ENCODE measurements around the gene LRRC45. TPM values are rescaled to one million over a fixed set of nuclear protein-coding genes. Genes with fewer than 3 reads are reported as not detected.

LRRC45 gene
- total and polyA plus RNA-seq, 4 donors = 3.1 to 20.1 (median 7.1) TPM

GRCh38 chr17:82021107-82021899 lies 1.8 kb upstream of the LRRC45 start:
- no peaks in the 10 kb centered on the region for H3K4me1 ChIP-seq (ENCODE audit: control insufficient read depth in 1 of 2, insufficient read depth in 2 of 2, low read length in 2 of 2)
- ATAC-seq (ENCODE audit: low FRiP score) = no peak
- peak; percentile 85 to 92 for DNase-seq

GRCh38 chr17:82021900-82022309 lies 1.2 kb upstream of the LRRC45 start:
- no peak for ATAC-seq (ENCODE audit: low FRiP score)
- H3K4me1 ChIP-seq (ENCODE audit: control insufficient read depth in 1 of 2, insufficient read depth in 2 of 2, low read length in 2 of 2) = no peaks in the 10 kb centered on the region
- peak overlapping the region in 1 of 2 donors; percentile 65 for H3K4me3 ChIP-seq (ENCODE audit: low read length in 2 of 2)
- H3K9me3 ChIP-seq (ENCODE audit: control insufficient read depth, low read length) = no peaks in the 10 kb centered on the region
- H3K27me3 ChIP-seq (ENCODE audit: control insufficient read depth in 1 of 2, insufficient read depth in 2 of 2, low read length in 1 of 2) = no peaks in the 10 kb centered on the region
- intact Hi-C loops (cut with DNase I) = loop anchor here (1.0 to 2.0 kb wide), 2 partner anchors 63 kb away; no protein-coding TSS in a partner anchor
- H3K36me3 ChIP-seq (ENCODE audit: control insufficient read depth in 1 of 2, insufficient read depth in 2 of 2, low read length in 1 of 2) = no peaks in the 10 kb centered on the region
- no peak for DNase-seq
- H3K27ac ChIP-seq (ENCODE audit: low read depth in 1 of 2, low read length in 2 of 2) = no peak overlapping the region
- 11 to 12% methylated on average over 9 to 10 of the region's 10 CpGs for WGBS, 2 donors

More at GRCh38 chr17:82021107-82021899, 1.8 kb upstream of the LRRC45 start:
- H3K27ac ChIP-seq (ENCODE audit: low read depth in 1 of 2, low read length in 2 of 2) = no peak overlapping the region
- intact Hi-C loops (cut with DNase I) = loop anchor here (1.0 to 2.0 kb wide), 2 partner anchors 62 to 63 kb away; no protein-coding TSS in a partner anchor
- 31 to 38% methylated on average over 25 of the region's 25 CpGs for WGBS, 2 donors
- H3K27me3 ChIP-seq (ENCODE audit: control insufficient read depth in 1 of 2, insufficient read depth in 2 of 2, low read length in 1 of 2) = no peaks in the 10 kb centered on the region
- H3K36me3 ChIP-seq (ENCODE audit: control insufficient read depth in 1 of 2, insufficient read depth in 2 of 2, low read length in 1 of 2) = no peaks in the 10 kb centered on the region
- no peak overlapping the region for H3K4me3 ChIP-seq (ENCODE audit: low read length in 2 of 2)
- no peaks in the 10 kb centered on the region for H3K9me3 ChIP-seq (ENCODE audit: control insufficient read depth, low read length)

- intact Hi-C loops (cut with DNase I) = no loop called here
- no peak for ATAC-seq (ENCODE audit: low FRiP score)
- Histone ChIP-seq H3K4me1 (ENCODE audit: control insufficient read depth in 1 of 2, insufficient read depth in 2 of 2, low read length in 2 of 2) (no peaks in the 10 kb centered on the region), H3K36me3 (ENCODE audit: control insufficient read depth in 1 of 2, insufficient read depth in 2 of 2, low read length in 1 of 2) (no peaks in the 10 kb centered on the region), H3K27ac (ENCODE audit: low read depth in 1 of 2, low read length in 2 of 2) (no peak within 1 kb of the TSS), H3K9me3 (ENCODE audit: control insufficient read depth, low read length) (no peaks in the 10 kb centered on the region), H3K4me3 (ENCODE audit: low read length in 2 of 2) (peak within 1 kb of the TSS; percentile 39 to 65), H3K27me3 (ENCODE audit: control insufficient read depth in 1 of 2, insufficient read depth in 2 of 2, low read length in 1 of 2) (no peaks in the 10 kb centered on the region)
- 1% methylated on average over 40 to 64 of the region's 64 CpGs for WGBS, 2 donors
- DNase-seq = no peak
Observed at GRCh38 chr17:82022310-82022980, 660 bp upstream of the LRRC45 start, which contains the start of gene CENPX. CENPX (minus strand) TSS chr17:82022878; CDS start chr17:82022861, 17 bp downstream.

DNA sequence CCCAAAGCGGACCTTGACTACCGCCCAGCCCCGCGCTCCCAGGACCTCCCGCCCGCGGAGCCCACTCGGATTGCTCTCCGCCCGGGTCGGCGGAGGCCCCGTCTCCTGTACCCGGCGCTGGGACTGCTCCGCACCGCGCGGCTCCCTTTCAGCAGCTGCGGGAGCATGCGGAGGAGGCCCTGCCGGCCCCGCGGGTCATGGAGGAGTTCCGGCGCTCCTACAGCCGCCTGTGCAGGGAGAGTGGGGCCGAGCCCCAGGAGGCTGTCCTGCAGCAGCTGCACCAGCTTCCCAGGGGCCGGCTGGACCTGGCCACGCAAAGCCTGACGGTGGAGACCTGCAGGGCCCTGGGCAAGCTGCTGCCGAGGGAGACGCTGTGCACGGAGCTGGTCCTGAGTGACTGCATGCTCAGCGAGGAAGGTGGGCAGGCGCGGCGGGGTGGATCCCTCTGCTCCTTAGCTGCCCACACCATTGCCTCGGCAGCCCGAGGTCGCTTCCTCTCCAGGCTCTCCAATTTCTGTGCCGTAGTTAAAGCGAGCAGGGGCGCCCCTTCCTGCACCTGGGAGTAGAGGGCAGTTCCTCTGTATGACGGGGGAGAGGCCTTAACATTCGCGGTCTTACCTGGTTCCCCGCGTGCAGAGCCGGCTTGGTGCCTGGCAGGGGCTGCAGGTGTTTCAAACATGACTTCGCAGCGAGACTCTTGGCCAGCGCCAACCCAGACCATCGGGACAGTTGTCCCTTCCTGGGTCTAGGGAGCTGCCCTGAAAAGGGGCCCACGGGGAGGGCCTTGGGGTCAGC lies 539 bp downstream of the LRRC45 start:
- H3K27me3 ChIP-seq (ENCODE audit: control insufficient read depth in 1 of 2, insufficient read depth in 2 of 2, low read length in 1 of 2) = no peaks in the 10 kb centered on the region
- H3K4me3 ChIP-seq (ENCODE audit: low read length in 2 of 2) = peak overlapping the region; percentile 39 to 56
- DNase-seq (no peak), ATAC-seq (ENCODE audit: low FRiP score) (no peak)
- H3K9me3 ChIP-seq (ENCODE audit: control insufficient read depth, low read length) = no peaks in the 10 kb centered on the region
- WGBS, 2 donors = 6 to 9% methylated on average over 48 to 55 of the region's 55 CpGs
- no peaks in the 10 kb centered on the region for H3K36me3 ChIP-seq (ENCODE audit: control insufficient read depth in 1 of 2, insufficient read depth in 2 of 2, low read length in 1 of 2)
- H3K27ac ChIP-seq (ENCODE audit: low read depth in 1 of 2, low read length in 2 of 2) = no peak overlapping the region
- intact Hi-C loops (cut with DNase I) = no loop called here
- H3K4me1 ChIP-seq (ENCODE audit: control insufficient read depth in 1 of 2, insufficient read depth in 2 of 2, low read length in 2 of 2) = no peaks in the 10 kb centered on the region

DNA sequence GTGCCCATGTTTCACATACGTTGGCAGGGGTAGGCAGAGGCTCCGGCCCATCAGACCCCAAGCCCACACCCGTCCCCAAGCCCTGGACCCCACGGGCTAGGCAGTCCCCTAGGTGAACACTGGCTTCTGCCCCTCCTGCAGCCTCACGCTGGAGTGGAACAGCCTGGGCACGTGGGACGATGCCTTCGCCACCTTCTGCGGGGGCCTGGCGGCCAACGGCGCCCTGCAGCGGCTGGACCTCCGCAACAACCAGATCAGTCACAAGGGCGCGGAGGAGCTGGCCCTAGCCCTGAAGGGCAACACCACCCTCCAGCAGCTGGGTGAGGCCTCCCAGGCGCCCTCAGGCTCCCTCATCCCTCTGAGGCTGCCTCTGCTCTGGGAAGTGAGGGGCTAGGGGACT lies 1.8 kb downstream of the LRRC45 start:
- no peak overlapping the region for H3K4me3 ChIP-seq (ENCODE audit: low read length in 2 of 2)
- no peaks in the 10 kb centered on the region for H3K4me1 ChIP-seq (ENCODE audit: control insufficient read depth in 1 of 2, insufficient read depth in 2 of 2, low read length in 2 of 2)
- no peaks in the 10 kb centered on the region for H3K36me3 ChIP-seq (ENCODE audit: control insufficient read depth in 1 of 2, insufficient read depth in 2 of 2, low read length in 1 of 2)
- intact Hi-C loops (cut with DNase I) = no loop called here
- ATAC-seq (ENCODE audit: low FRiP score) (no peak), DNase-seq (no peak)
- no peaks in the 10 kb centered on the region for H3K27me3 ChIP-seq (ENCODE audit: control insufficient read depth in 1 of 2, insufficient read depth in 2 of 2, low read length in 1 of 2)
- no peaks in the 10 kb centered on the region for H3K9me3 ChIP-seq (ENCODE audit: control insufficient read depth, low read length)
- no peak overlapping the region for H3K27ac ChIP-seq (ENCODE audit: low read depth in 1 of 2, low read length in 2 of 2)
- WGBS, 2 donors = 95 to 96% methylated on average over 17 of the region's 17 CpGs

- H3K4me1 ChIP-seq (ENCODE audit: control insufficient read depth in 1 of 2, insufficient read depth in 2 of 2, low read length in 2 of 2) = no peaks in the 10 kb centered on the region
- H3K9me3 ChIP-seq (ENCODE audit: control insufficient read depth, low read length) = no peaks in the 10 kb centered on the region
- intact Hi-C loops (cut with DNase I) = no loop called here
- no peak overlapping the region for H3K27ac ChIP-seq (ENCODE audit: low read depth in 1 of 2, low read length in 2 of 2)
- H3K36me3 ChIP-seq (ENCODE audit: control insufficient read depth in 1 of 2, insufficient read depth in 2 of 2, low read length in 1 of 2) = no peaks in the 10 kb centered on the region
- no peak overlapping the region for H3K4me3 ChIP-seq (ENCODE audit: low read length in 2 of 2)
- no peak for DNase-seq
- WGBS, 2 donors = 94 to 96% methylated on average over 25 of the region's 25 CpGs
- no peaks in the 10 kb centered on the region for H3K27me3 ChIP-seq (ENCODE audit: control insufficient read depth in 1 of 2, insufficient read depth in 2 of 2, low read length in 1 of 2)
- ATAC-seq (ENCODE audit: low FRiP score) = no peak
Observed at GRCh38 chr17:82025401-82026107, 2.4 kb downstream of the LRRC45 start.

GRCh38 chr17:82028246-82028645 lies 5.1 kb downstream of the LRRC45 start:
- DNase-seq (no peak), ATAC-seq (ENCODE audit: low FRiP score) (no peak)
- no peaks in the 10 kb centered on the region for H3K4me1 ChIP-seq (ENCODE audit: control insufficient read depth in 1 of 2, insufficient read depth in 2 of 2, low read length in 2 of 2)
- H3K36me3 ChIP-seq (ENCODE audit: control insufficient read depth in 1 of 2, insufficient read depth in 2 of 2, low read length in 1 of 2) = no peaks in the 10 kb centered on the region
- no peaks in the 10 kb centered on the region for H3K9me3 ChIP-seq (ENCODE audit: control insufficient read depth, low read length)
- intact Hi-C loops (cut with DNase I) = no loop called here
- 96 to 98% methylated on average over 13 of the region's 13 CpGs for WGBS, 2 donors
- H3K27ac ChIP-seq (ENCODE audit: low read depth in 1 of 2, low read length in 2 of 2) = no peak overlapping the region
- no peaks in the 10 kb centered on the region for H3K27me3 ChIP-seq (ENCODE audit: control insufficient read depth in 1 of 2, insufficient read depth in 2 of 2, low read length in 1 of 2)
- no peak overlapping the region for H3K4me3 ChIP-seq (ENCODE audit: low read length in 2 of 2)

GRCh38 chr17:82028966-82029365 lies 5.9 kb downstream of the LRRC45 start:
- ATAC-seq (ENCODE audit: low FRiP score) (no peak), DNase-seq (no peak)
- H3K4me3 ChIP-seq (ENCODE audit: low read length in 2 of 2) = no peak overlapping the region
- WGBS, 2 donors = 96 to 98% methylated on average over 9 of the region's 9 CpGs
- H3K27me3 ChIP-seq (ENCODE audit: control insufficient read depth in 1 of 2, insufficient read depth in 2 of 2, low read length in 1 of 2) = no peaks in the 10 kb centered on the region
- no peaks in the 10 kb centered on the region for H3K36me3 ChIP-seq (ENCODE audit: control insufficient read depth in 1 of 2, insufficient read depth in 2 of 2, low read length in 1 of 2)
- H3K4me1 ChIP-seq (ENCODE audit: control insufficient read depth in 1 of 2, insufficient read depth in 2 of 2, low read length in 2 of 2) = no peaks in the 10 kb centered on the region
- no peak overlapping the region for H3K27ac ChIP-seq (ENCODE audit: low read depth in 1 of 2, low read length in 2 of 2)
- intact Hi-C loops (cut with DNase I) = no loop called here
- H3K9me3 ChIP-seq (ENCODE audit: control insufficient read depth, low read length) = no peaks in the 10 kb centered on the region
